ENCODE measurements around the gene NCOA7.

GRCh38 chr6:125884634-125885371 is 94.0 kb downstream of the NCOA7 start:
- TF ChIP-seq CTCF (IDR thresholded peaks at IDR 0.05) = no peak
- TF ChIP-seq ZFX (IDR thresholded peaks at IDR 0.05; ENCODE audit: borderline replicate concordance) = no peak

Data from 22Rv1 (cell line).